Duodenal mucosa (tissue), 2 donors: ENCODE results near the gene FMR1NB.

Experiments
- H3K27ac ChIP-seq: one replicate; pipeline ENCODE4 v1.7.0; 2013; ENCODE audit warnings: low read depth, low read length
- H3K27me3 ChIP-seq, 2 donors: one replicate each; pipeline ENCODE4 v1.7.0; 2013; ENCODE audit warnings: low read length in 2 of 2, control low read depth in 1 of 2; ENCODE audit not compliant: insufficient read depth in 2 of 2, control insufficient read depth in 1 of 2
- H3K36me3 ChIP-seq, 2 donors: one replicate each; pipeline ENCODE4 v1.7.0; 2013; ENCODE audit warnings: low read length in 2 of 2, control low read depth in 1 of 2; ENCODE audit not compliant: insufficient read depth in 2 of 2, control insufficient read depth in 1 of 2
- H3K4me1 ChIP-seq, 2 donors: one replicate each; pipeline ENCODE4 v1.7.0; 2013; ENCODE audit warnings: low read length in 2 of 2, control low read depth in 1 of 2; ENCODE audit not compliant: insufficient read depth in 2 of 2, control insufficient read depth in 1 of 2
- H3K4me3 ChIP-seq, 2 donors: one replicate each; pipeline ENCODE4 v1.7.0; 2013; ENCODE audit warnings: low read length in 2 of 2, low read depth in 1 of 2
- H3K9ac ChIP-seq, 2 donors: one replicate each; pipeline ENCODE4 v1.7.0; 2013; ENCODE audit warnings: low read length in 2 of 2, low read depth in 1 of 2
- H3K9me3 ChIP-seq, 2 donors: one replicate each; pipeline ENCODE4 v1.7.0; 2013; ENCODE audit warnings: low read length in 2 of 2, control low read depth in 1 of 2; ENCODE audit not compliant: control insufficient read depth in 1 of 2

FMR1NB gene

GRCh38 chrX:148067285-148067684 lies 86.1 kb downstream of the FMR1NB start:
- no peaks in the 10 kb centered on the region for H3K36me3 ChIP-seq
- no peak overlapping the region for H3K4me3 ChIP-seq
- H3K9ac ChIP-seq, result no peak overlapping the region
- no peaks in the 10 kb centered on the region for H3K4me1 ChIP-seq
- H3K9me3 ChIP-seq, result no peaks in the 10 kb centered on the region
- no peak overlapping the region for H3K27ac ChIP-seq
- H3K27me3 ChIP-seq, result no peaks in the 10 kb centered on the region

- Histone ChIP-seq H3K4me3 (no peak overlapping the region), H3K9ac (no peak overlapping the region), H3K9me3 (no peaks in the 10 kb centered on the region), H3K27me3 (no peaks in the 10 kb centered on the region), H3K4me1 (no peaks in the 10 kb centered on the region), H3K36me3 (no peaks in the 10 kb centered on the region), H3K27ac (no peak overlapping the region)
Observed at GRCh38 chrX:148069759-148070503, 88.8 kb downstream of the FMR1NB start.

- Histone ChIP-seq H3K4me1 (no peaks in the 10 kb centered on the region), H3K9me3 (no peaks in the 10 kb centered on the region), H3K27me3 (no peaks in the 10 kb centered on the region), H3K4me3 (no peak overlapping the region), H3K27ac (no peak overlapping the region), H3K9ac (no peak overlapping the region), H3K36me3 (no peaks in the 10 kb centered on the region)
Observed at GRCh38 chrX:148070504-148070877, 89.4 kb downstream of the FMR1NB start.
